ENCODE measurements around the gene STX4.

The STX4 gene

DNA sequence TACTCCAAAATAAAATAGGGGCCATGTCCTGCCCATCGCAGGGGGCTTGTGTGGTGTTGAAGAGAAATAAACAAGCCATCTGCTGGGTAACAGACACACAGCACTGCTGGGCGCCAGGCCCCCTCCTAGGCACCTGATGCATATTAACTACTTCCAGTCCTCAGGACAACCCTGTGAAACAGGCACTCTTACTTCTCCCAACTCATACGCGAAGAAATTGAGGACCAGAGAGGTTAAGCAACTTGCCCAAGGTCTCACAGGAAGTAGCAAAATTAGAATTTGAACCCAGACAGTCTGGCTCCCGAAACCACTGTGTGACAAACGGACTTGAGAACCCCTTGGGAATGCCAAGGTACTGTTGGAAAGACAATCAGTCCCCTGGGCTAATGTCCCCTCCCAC lies 25.7 kb upstream of the STX4 start:
- TF ChIP-seq FOXP2 (optimal IDR thresholded peaks at IDR 0.05; ENCODE audit: borderline replicate concordance, extremely low read depth, extremely low read length, insufficient read depth) (no peak), POLR2AphosphoS5 (IDR thresholded peaks at IDR 0.05; ENCODE audit: low read depth, low read length) (no peak), SIN3A (IDR thresholded peaks at IDR 0.05; ENCODE audit: borderline replicate concordance, insufficient read depth, low read length) (no peak), TAF1 (IDR thresholded peaks at IDR 0.05; ENCODE audit: borderline replicate concordance, insufficient read depth, low read length) (no peak)
- TF ChIP-seq, protein P1, sequence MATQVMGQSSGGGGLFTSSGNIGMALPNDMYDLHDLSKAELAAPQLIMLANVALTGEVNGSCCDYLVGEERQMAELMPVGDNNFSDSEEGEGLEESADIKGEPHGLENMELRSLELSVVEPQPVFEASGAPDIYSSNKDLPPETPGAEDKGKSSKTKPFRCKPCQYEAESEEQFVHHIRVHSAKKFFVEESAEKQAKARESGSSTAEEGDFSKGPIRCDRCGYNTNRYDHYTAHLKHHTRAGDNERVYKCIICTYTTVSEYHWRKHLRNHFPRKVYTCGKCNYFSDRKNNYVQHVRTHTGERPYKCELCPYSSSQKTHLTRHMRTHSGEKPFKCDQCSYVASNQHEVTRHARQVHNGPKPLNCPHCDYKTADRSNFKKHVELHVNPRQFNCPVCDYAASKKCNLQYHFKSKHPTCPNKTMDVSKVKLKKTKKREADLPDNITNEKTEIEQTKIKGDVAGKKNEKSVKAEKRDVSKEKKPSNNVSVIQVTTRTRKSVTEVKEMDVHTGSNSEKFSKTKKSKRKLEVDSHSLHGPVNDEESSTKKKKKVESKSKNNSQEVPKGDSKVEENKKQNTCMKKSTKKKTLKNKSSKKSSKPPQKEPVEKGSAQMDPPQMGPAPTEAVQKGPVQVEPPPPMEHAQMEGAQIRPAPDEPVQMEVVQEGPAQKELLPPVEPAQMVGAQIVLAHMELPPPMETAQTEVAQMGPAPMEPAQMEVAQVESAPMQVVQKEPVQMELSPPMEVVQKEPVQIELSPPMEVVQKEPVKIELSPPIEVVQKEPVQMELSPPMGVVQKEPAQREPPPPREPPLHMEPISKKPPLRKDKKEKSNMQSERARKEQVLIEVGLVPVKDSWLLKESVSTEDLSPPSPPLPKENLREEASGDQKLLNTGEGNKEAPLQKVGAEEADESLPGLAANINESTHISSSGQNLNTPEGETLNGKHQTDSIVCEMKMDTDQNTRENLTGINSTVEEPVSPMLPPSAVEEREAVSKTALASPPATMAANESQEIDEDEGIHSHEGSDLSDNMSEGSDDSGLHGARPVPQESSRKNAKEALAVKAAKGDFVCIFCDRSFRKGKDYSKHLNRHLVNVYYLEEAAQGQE (IDR thresholded peaks at IDR 0.05; ENCODE audit: insufficient read depth in 1 of 2, low read depth in 2 of 2, low read length in 2 of 2) = no peak

DNA sequence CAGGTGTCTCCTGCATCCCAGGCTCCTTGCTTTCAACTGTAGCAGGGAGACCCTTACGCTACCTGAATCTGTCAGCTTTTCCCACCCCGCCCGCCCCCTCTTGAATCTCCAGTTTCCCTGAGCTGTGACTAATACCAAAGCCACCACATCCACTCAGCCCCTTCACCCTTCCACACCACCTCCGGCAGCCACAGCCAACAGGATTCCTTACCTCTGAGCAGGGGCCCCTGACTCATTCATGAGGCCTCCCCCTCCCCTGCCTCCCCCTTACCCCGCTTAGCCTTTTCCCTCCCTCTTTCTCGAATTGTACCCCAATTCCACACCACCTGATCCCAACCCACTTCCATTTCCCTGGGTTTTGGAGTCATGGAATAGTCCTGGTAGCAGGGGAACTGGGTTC lies 25.2 kb upstream of the STX4 start:
- TF ChIP-seq POLR2AphosphoS5 (IDR thresholded peaks at IDR 0.05; ENCODE audit: low read depth, low read length) = no peak
- TF ChIP-seq, protein P1 (IDR thresholded peaks at IDR 0.05; ENCODE audit: insufficient read depth in 1 of 2, low read depth in 2 of 2, low read length in 2 of 2) = no peak

DNA sequence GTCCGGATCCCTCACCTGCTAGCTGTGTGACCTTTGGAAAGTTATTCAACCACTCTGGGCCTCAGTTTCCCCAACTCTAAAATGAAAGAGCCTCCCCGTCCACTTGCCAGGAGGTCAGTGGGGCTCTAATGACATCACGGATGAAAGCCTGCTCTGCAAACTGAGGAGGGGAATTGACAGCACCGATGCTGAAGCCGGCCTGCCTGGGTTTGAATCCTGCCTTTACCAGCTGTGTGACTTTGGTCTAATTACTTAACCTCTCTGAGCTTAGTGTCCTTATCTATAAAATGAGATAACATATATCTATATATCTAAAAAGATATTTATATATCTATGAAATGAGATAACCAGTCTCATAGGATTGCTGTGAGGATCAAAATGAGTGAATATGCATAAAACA lies 24.8 kb upstream of the STX4 start:
- no peak for TF ChIP-seq SIN3A (IDR thresholded peaks at IDR 0.05; ENCODE audit: borderline replicate concordance, insufficient read depth, low read length)
- TF ChIP-seq TAF1 (IDR thresholded peaks at IDR 0.05; ENCODE audit: borderline replicate concordance, insufficient read depth, low read length) = no peak
- TF ChIP-seq FOXP2 (optimal IDR thresholded peaks at IDR 0.05; ENCODE audit: borderline replicate concordance, extremely low read depth, extremely low read length, insufficient read depth) = no peak

DNA sequence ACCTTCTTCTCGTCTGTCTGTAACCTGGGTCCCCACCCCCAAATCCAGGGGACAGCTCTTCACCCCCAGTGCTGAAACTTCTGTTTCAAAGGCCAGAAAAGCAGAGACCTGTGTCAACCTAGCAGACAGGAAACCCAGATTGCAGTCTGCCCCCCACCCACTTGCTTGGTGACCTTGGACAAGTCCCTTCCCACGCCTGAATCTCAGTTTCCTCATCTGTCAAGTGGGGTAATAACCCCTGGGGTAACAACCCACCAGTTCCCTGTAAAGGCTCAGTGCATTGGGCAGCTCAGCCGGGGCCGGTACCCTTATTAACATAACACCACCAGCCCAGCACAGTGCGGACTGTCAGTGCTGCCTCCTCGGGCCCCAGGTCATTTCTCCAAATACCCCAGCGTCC lies 24.2 kb upstream of the STX4 start:
- TF ChIP-seq, protein P1 (IDR thresholded peaks at IDR 0.05; ENCODE audit: insufficient read depth in 1 of 2, low read depth in 2 of 2, low read length in 2 of 2) = no peak
- no peak for TF ChIP-seq FOXP2 (optimal IDR thresholded peaks at IDR 0.05; ENCODE audit: borderline replicate concordance, extremely low read depth, extremely low read length, insufficient read depth)
- TF ChIP-seq TAF1 (IDR thresholded peaks at IDR 0.05; ENCODE audit: borderline replicate concordance, insufficient read depth, low read length) = no peak
- no peak for TF ChIP-seq POLR2AphosphoS5 (IDR thresholded peaks at IDR 0.05; ENCODE audit: low read depth, low read length)
- TF ChIP-seq SIN3A (IDR thresholded peaks at IDR 0.05; ENCODE audit: borderline replicate concordance, insufficient read depth, low read length) = no peak

DNA sequence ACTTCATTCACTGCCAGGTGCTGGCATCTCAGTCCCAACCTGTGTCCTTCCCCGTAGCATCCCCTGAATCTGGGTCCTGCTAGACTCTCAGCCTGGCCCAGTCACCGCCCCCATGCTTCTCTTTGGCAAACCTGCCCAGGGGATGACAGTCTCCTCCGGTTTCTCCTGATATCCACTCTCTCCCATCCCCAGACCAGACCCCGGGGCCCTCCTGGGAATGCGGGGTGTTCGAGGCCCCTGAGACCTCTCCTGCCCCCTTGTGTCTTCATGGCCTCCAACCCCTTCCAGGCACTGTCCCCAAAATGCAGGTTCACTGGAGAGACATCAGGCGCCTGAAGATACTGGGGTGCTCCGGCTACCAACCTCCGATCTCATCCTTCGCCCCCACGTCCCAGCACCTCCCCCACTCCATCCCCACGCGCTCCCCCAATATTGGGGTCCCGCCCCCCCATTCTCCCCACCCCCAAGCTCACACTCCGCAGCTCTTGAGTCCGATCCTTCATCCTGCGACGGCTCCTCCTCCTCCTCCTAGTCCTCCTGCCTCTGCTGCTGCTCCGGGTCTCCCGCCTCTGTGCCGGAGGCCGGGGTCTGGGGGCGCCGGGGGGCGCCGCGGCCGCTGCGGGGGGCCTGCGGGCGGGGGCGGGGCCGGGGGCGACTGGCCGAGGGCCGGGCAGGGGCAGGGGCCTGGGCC lies 23.3 kb upstream of the STX4 start:
- TF ChIP-seq POLR2AphosphoS5 (IDR thresholded peaks at IDR 0.05; ENCODE audit: low read depth, low read length) (no peak), FOXP2 (optimal IDR thresholded peaks at IDR 0.05; ENCODE audit: borderline replicate concordance, extremely low read depth, extremely low read length, insufficient read depth) (no peak), TAF1 (IDR thresholded peaks at IDR 0.05; ENCODE audit: borderline replicate concordance, insufficient read depth, low read length) (no peak), SIN3A (IDR thresholded peaks at IDR 0.05; ENCODE audit: borderline replicate concordance, insufficient read depth, low read length) (no peak)
- TF ChIP-seq, protein P1 (IDR thresholded peaks at IDR 0.05; ENCODE audit: insufficient read depth in 1 of 2, low read depth in 2 of 2, low read length in 2 of 2) = no peak
